Suprapubic skin (tissue), 4 donors: ENCODE measurements around the gene MSN. TPM values are rescaled to one million over a fixed set of nuclear protein-coding genes. Genes with fewer than 3 reads are reported as not detected.

Experiments
- DNase-seq, 2 donors: peaks; one replicate each; pipeline ENCODE4 v3.0.0-alpha.2; 2019; ENCODE audit warnings: low spot score in 2 of 2
- H3K27ac ChIP-seq: fragments of 200-600 bp; sonication (generic); one replicate; pipeline ENCODE4 v1.5.1; 2019
- H3K27me3 ChIP-seq: fragments of 200-600 bp; sonication (generic); one replicate; pipeline ENCODE4 v1.5.1; 2019
- H3K36me3 ChIP-seq: fragments of 200-600 bp; sonication (generic); one replicate; pipeline ENCODE4 v1.5.1; 2019
- H3K4me1 ChIP-seq: fragments of 200-600 bp; sonication (generic); one replicate; pipeline ENCODE4 v1.5.1; 2019
- H3K4me3 ChIP-seq: fragments of 200-600 bp; sonication (generic); one replicate; pipeline ENCODE4 v1.5.1; 2019; ENCODE audit warnings: mild to moderate bottlenecking
- H3K9me3 ChIP-seq: fragments of 200-600 bp; sonication (generic); one replicate; pipeline ENCODE4 v1.5.1; 2019
- EP300 ChIP-seq: sonication (generic); formaldehyde crosslinking; IDR thresholded peaks from one replicate; pipeline ENCODE4 v1.6.1; 2017; ENCODE audit warnings: antibody characterized with exemption
- POLR2A ChIP-seq, 2 donors: fragments of 450-650 bp; IDR thresholded peaks; one replicate each; pipeline ENCODE4 v1.6.1; 2017; ENCODE audit warnings: antibody characterized with exemption in 2 of 2, mild to moderate bottlenecking in 2 of 2, moderate library complexity in 2 of 2
- POLR2AphosphoS5 ChIP-seq, 3 donors: sonication (generic); formaldehyde crosslinking; IDR thresholded peaks; one replicate each; pipeline ENCODE4 v1.6.1; 2017; ENCODE audit warnings: antibody characterized with exemption in 3 of 3
- WGBS: methylation state at CpG from one replicate; pipeline ENCODE4 v1.1.5; 2018; 5-methylcytosine and 5-hydroxymethylcytosine counted together
- total RNA-seq, 4 donors: library from RNA; depleted of rRNA; stranded (reverse); fragments of >200 nt; gene quantifications; one replicate each; pipeline ENCODE4 v1.1.0, GENCODE V29; 2016
- TF ChIP-seq, protein P1 (sequence below), 2 donors: fragments of 200-600 bp in 1 of 2; fragments of 450-650 bp in 1 of 2; sonication (generic) in 1 of 2; IDR thresholded peaks; one replicate each; pipeline ENCODE4 v1.5.1; 2016 to 2019; ENCODE audit warnings: antibody characterized with exemption in 2 of 2, mild to moderate bottlenecking in 1 of 2, moderate library complexity in 1 of 2

The MSN gene
- total RNA-seq, 4 donors from 2014 or later: 127 to 184 (median 169) TPM

- Histone ChIP-seq H3K4me3 (no peak overlapping the region), H3K4me1 (no peaks in the 10 kb centered on the region), H3K36me3 (no peaks in the 10 kb centered on the region), H3K27ac (no peak overlapping the region), H3K27me3 (no peaks in the 10 kb centered on the region), H3K9me3 (no peaks in the 10 kb centered on the region)
- TF ChIP-seq, protein P1, sequence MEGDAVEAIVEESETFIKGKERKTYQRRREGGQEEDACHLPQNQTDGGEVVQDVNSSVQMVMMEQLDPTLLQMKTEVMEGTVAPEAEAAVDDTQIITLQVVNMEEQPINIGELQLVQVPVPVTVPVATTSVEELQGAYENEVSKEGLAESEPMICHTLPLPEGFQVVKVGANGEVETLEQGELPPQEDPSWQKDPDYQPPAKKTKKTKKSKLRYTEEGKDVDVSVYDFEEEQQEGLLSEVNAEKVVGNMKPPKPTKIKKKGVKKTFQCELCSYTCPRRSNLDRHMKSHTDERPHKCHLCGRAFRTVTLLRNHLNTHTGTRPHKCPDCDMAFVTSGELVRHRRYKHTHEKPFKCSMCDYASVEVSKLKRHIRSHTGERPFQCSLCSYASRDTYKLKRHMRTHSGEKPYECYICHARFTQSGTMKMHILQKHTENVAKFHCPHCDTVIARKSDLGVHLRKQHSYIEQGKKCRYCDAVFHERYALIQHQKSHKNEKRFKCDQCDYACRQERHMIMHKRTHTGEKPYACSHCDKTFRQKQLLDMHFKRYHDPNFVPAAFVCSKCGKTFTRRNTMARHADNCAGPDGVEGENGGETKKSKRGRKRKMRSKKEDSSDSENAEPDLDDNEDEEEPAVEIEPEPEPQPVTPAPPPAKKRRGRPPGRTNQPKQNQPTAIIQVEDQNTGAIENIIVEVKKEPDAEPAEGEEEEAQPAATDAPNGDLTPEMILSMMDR (IDR thresholded peaks at IDR 0.05): no peak
- no peak for TF ChIP-seq POLR2AphosphoS5 (IDR thresholded peaks at IDR 0.05)
- TF ChIP-seq POLR2A (IDR thresholded peaks at IDR 0.05): no peak
- TF ChIP-seq EP300: no peak
- 75% methylated on average over 3 of the region's 3 CpGs for WGBS
- DNase-seq: no peak
Measured at GRCh38 chrX:65769564-65770292, 102.3 kb downstream of the MSN start.

DNA sequence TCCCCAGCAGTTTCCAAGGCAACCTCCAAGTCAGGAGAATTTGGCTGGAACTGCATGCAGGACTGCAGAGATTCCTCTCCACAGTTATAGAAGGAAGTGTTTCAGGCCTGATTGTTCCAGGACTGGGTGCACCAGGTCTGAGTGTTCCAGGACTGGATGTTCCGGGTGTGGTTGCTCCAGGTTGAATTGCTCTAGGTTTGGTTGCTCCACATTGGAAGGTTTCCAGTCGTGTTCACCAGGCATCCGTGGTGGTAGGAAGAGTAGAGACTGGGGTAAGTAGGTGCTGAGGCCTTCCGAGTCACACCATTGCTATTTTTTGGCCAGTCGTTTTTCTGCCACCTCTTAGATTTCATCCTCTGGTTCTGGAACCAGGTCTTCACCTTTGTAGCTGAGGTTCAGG, 105.4 kb downstream of the MSN start:
- 61% methylated on average over 4 of the region's 5 CpGs for WGBS
- H3K4me1 ChIP-seq: no peaks in the 10 kb centered on the region
- H3K36me3 ChIP-seq: no peaks in the 10 kb centered on the region
- H3K4me3 ChIP-seq: no peak overlapping the region
- H3K9me3 ChIP-seq: no peaks in the 10 kb centered on the region
- peak in 1 of 3 donors; percentile 66 for TF ChIP-seq POLR2AphosphoS5 (IDR thresholded peaks at IDR 0.05)
- TF ChIP-seq, protein P1 (IDR thresholded peaks at IDR 0.05): no peak
- H3K27me3 ChIP-seq: no peaks in the 10 kb centered on the region
- no peak for DNase-seq
- peak overlapping the region; percentile 65 for H3K27ac ChIP-seq

DNA sequence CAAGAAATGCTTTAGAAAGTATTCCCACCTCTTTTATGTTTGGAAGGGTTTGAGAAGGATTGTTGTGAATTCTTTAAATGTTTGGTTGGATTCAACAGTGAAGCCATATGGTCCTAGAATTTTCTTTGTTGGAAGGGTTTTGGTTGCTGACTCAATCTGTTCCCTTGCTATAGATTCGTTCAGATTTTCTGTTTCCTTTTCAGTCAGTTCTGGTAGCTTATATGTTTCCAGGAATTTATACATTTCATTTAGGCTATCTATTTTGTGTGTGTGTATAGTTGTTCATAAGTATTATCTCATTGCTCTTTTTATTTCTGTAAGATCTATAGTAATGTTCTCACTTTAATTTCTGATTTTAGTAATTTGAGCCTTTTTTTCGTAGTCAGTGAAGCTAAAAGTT, 114.4 kb downstream of the MSN start:
- H3K9me3 ChIP-seq: no peaks in the 10 kb centered on the region
- no peak overlapping the region for H3K27ac ChIP-seq
- 79% methylated on average over 2 of the region's 2 CpGs for WGBS
- H3K4me1 ChIP-seq: no peaks in the 10 kb centered on the region
- H3K36me3 ChIP-seq: no peaks in the 10 kb centered on the region
- H3K27me3 ChIP-seq: no peaks in the 10 kb centered on the region
- TF ChIP-seq POLR2A (IDR thresholded peaks at IDR 0.05) (no peak), POLR2AphosphoS5 (IDR thresholded peaks at IDR 0.05) (no peak), EP300 (no peak)
- TF ChIP-seq, protein P1 (IDR thresholded peaks at IDR 0.05): no peak
- no peak for DNase-seq
- H3K4me3 ChIP-seq: no peak overlapping the region

DNA sequence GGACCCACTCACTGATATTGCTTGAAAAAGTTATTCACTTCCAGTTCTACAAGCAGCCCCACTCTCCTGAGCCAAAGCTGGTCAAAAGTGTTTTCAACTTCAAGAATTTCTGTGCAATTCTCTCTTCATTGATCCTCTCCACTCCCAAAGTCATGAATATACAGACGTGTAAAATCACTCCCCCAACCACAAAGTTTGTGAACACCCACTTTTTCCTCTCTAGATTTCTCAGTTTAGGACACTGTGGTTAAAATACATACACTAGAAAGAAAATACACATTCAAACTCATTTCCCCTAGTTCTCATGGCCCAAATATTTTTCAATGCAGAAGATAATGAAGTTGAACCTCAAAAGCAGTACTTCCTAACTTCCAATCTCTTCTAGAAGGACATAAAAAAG, 116.3 kb downstream of the MSN start:
- DNase-seq: no peak
- Histone ChIP-seq H3K27me3 (no peaks in the 10 kb centered on the region), H3K4me1 (no peaks in the 10 kb centered on the region), H3K27ac (no peak overlapping the region), H3K36me3 (no peaks in the 10 kb centered on the region), H3K4me3 (no peak overlapping the region), H3K9me3 (no peaks in the 10 kb centered on the region)
- WGBS: 61% methylated on average over 1 of the region's 1 CpG
- no peak for TF ChIP-seq POLR2A (IDR thresholded peaks at IDR 0.05)
- no peak for TF ChIP-seq EP300
- TF ChIP-seq, protein P1 (IDR thresholded peaks at IDR 0.05): no peak
- TF ChIP-seq POLR2AphosphoS5 (IDR thresholded peaks at IDR 0.05): no peak

Other genes with a start within 250 kb of the MSN start
- 10 to 100 TPM; 17.2 to 38.2 (median 31.5) TPM for gene LAS1L, start 132.9 kb upstream of the MSN start, total RNA-seq